Suprapubic skin (tissue), 4 donors: ENCODE results near the gene ZNF747. TPM values are rescaled to one million over a fixed set of nuclear protein-coding genes. Genes with fewer than 3 reads are reported as not detected.

Experiments used
- DNase-seq, 2 donors: peaks; one replicate each; pipeline ENCODE4 v3.0.0-alpha.2; 2019; ENCODE audit warnings: low spot score in 2 of 2
- H3K27ac ChIP-seq: fragments of 200-600 bp; sonication (generic); one replicate; pipeline ENCODE4 v1.5.1; 2019
- H3K27me3 ChIP-seq: fragments of 200-600 bp; sonication (generic); one replicate; pipeline ENCODE4 v1.5.1; 2019
- H3K36me3 ChIP-seq: fragments of 200-600 bp; sonication (generic); one replicate; pipeline ENCODE4 v1.5.1; 2019
- H3K4me1 ChIP-seq: fragments of 200-600 bp; sonication (generic); one replicate; pipeline ENCODE4 v1.5.1; 2019
- H3K4me3 ChIP-seq: fragments of 200-600 bp; sonication (generic); one replicate; pipeline ENCODE4 v1.5.1; 2019; ENCODE audit warnings: mild to moderate bottlenecking
- H3K9me3 ChIP-seq: fragments of 200-600 bp; sonication (generic); one replicate; pipeline ENCODE4 v1.5.1; 2019
- CTCF ChIP-seq, 2 donors: fragments of 200-600 bp in 1 of 2; fragments of 450-650 bp in 1 of 2; sonication (generic) in 1 of 2; IDR thresholded peaks; one replicate each; pipeline ENCODE4 v1.5.1; 2016 to 2019; ENCODE audit warnings: antibody characterized with exemption in 2 of 2, mild to moderate bottlenecking in 1 of 2, moderate library complexity in 1 of 2
- EP300 ChIP-seq: sonication (generic); formaldehyde crosslinking; IDR thresholded peaks from one replicate; pipeline ENCODE4 v1.6.1; 2017; ENCODE audit warnings: antibody characterized with exemption
- POLR2A ChIP-seq, 2 donors: fragments of 450-650 bp; IDR thresholded peaks; one replicate each; pipeline ENCODE4 v1.6.1; 2017; ENCODE audit warnings: antibody characterized with exemption in 2 of 2, mild to moderate bottlenecking in 2 of 2, moderate library complexity in 2 of 2
- POLR2AphosphoS5 ChIP-seq, 3 donors: sonication (generic); formaldehyde crosslinking; IDR thresholded peaks; one replicate each; pipeline ENCODE4 v1.6.1; 2017; ENCODE audit warnings: antibody characterized with exemption in 3 of 3
- WGBS: methylation state at CpG from one replicate; pipeline ENCODE4 v1.1.5; 2018; 5-methylcytosine and 5-hydroxymethylcytosine counted together
- total RNA-seq, 4 donors: library from RNA; depleted of rRNA; stranded (reverse); fragments of >200 nt; gene quantifications; one replicate each; pipeline ENCODE4 v1.1.0, GENCODE V29; 2016

ZNF747 gene
- total RNA-seq, 4 donors from 2014 or later = 9.4 to 15.4 (median 11.5) TPM

- WGBS = 83% methylated on average over 20 of the region's 20 CpGs
- no peak overlapping the region for H3K4me3 ChIP-seq
- H3K27me3 ChIP-seq = no peaks in the 10 kb centered on the region
- no peaks in the 10 kb centered on the region for H3K4me1 ChIP-seq
- TF ChIP-seq POLR2A (IDR thresholded peaks at IDR 0.05) = no peak
- no peak for TF ChIP-seq CTCF (IDR thresholded peaks at IDR 0.05)
- TF ChIP-seq EP300 = no peak
- no peak for TF ChIP-seq POLR2AphosphoS5 (IDR thresholded peaks at IDR 0.05)
- no peaks in the 10 kb centered on the region for H3K9me3 ChIP-seq
- no peak overlapping the region for H3K27ac ChIP-seq
- H3K36me3 ChIP-seq = peaks cover 2% of the 10 kb centered on the region
- no peak for DNase-seq
Measured at GRCh38 chr16:30519120-30520049, 15.3 kb downstream of the ZNF747 start.

GRCh38 chr16:30518552-30518951 lies 16.1 kb downstream of the ZNF747 start:
- TF ChIP-seq CTCF (IDR thresholded peaks at IDR 0.05) (no peak), POLR2A (IDR thresholded peaks at IDR 0.05) (no peak), EP300 (no peak), POLR2AphosphoS5 (IDR thresholded peaks at IDR 0.05) (no peak)
- DNase-seq = no peak
- H3K36me3 ChIP-seq = no peaks in the 10 kb centered on the region
- H3K4me1 ChIP-seq = no peaks in the 10 kb centered on the region
- no peak overlapping the region for H3K4me3 ChIP-seq
- no peaks in the 10 kb centered on the region for H3K9me3 ChIP-seq
- no peaks in the 10 kb centered on the region for H3K27me3 ChIP-seq
- WGBS = 88% methylated on average over 10 of the region's 10 CpGs
- H3K27ac ChIP-seq = no peak overlapping the region

- Histone ChIP-seq H3K9me3 (no peaks in the 10 kb centered on the region), H3K4me3 (no peak overlapping the region), H3K4me1 (no peaks in the 10 kb centered on the region), H3K27ac (no peak overlapping the region), H3K27me3 (no peaks in the 10 kb centered on the region), H3K36me3 (no peaks in the 10 kb centered on the region)
- no peak for TF ChIP-seq EP300
- no peak for TF ChIP-seq POLR2AphosphoS5 (IDR thresholded peaks at IDR 0.05)
- no peak for TF ChIP-seq CTCF (IDR thresholded peaks at IDR 0.05)
- no peak for TF ChIP-seq POLR2A (IDR thresholded peaks at IDR 0.05)
- 81% methylated on average over 2 of the region's 2 CpGs for WGBS
- DNase-seq = no peak
Measured at GRCh38 chr16:30515275-30515674, 19.4 kb downstream of the ZNF747 start.

- WGBS = 92% methylated on average over 3 of the region's 3 CpGs
- no peaks in the 10 kb centered on the region for H3K36me3 ChIP-seq
- TF ChIP-seq EP300 = no peak
- no peak for TF ChIP-seq POLR2A (IDR thresholded peaks at IDR 0.05)
- TF ChIP-seq CTCF (IDR thresholded peaks at IDR 0.05) = no peak
Measured at GRCh38 chr16:30511509-30511908, 23.1 kb downstream of the ZNF747 start.

GRCh38 chr16:30510376-30510938 lies 24.2 kb downstream of the ZNF747 start:
- Histone ChIP-seq H3K27ac (no peak overlapping the region), H3K36me3 (no peaks in the 10 kb centered on the region), H3K4me3 (no peak overlapping the region), H3K9me3 (no peaks in the 10 kb centered on the region), H3K4me1 (no peaks in the 10 kb centered on the region), H3K27me3 (no peaks in the 10 kb centered on the region)
- WGBS = 75% methylated on average over 4 of the region's 4 CpGs
- TF ChIP-seq POLR2A (IDR thresholded peaks at IDR 0.05) = no peak
- no peak for TF ChIP-seq POLR2AphosphoS5 (IDR thresholded peaks at IDR 0.05)
- no peak for TF ChIP-seq EP300
- no peak for TF ChIP-seq CTCF (IDR thresholded peaks at IDR 0.05)
- no peak for DNase-seq

More at GRCh38 chr16:30511509-30511908, 23.1 kb downstream of the ZNF747 start:
- Histone ChIP-seq H3K4me1 (no peaks in the 10 kb centered on the region), H3K4me3 (no peak overlapping the region), H3K27me3 (no peaks in the 10 kb centered on the region), H3K9me3 (no peaks in the 10 kb centered on the region), H3K27ac (no peak overlapping the region)
- DNase-seq = no peak
